Smooth muscle cell of trachea (primary cell): ENCODE results near the gene GSDMA. TPM values are rescaled to one million over a fixed set of nuclear protein-coding genes. Genes with fewer than 3 reads are reported as not detected.

ENCODE experiments used
- total RNA-seq: library from RNA; depleted of rRNA; stranded (reverse); fragments of >200 nt; gene quantifications from 2 replicates; pipeline ENCODE4 v1.2.1, GENCODE V29; 2014

The GSDMA gene, protein sequence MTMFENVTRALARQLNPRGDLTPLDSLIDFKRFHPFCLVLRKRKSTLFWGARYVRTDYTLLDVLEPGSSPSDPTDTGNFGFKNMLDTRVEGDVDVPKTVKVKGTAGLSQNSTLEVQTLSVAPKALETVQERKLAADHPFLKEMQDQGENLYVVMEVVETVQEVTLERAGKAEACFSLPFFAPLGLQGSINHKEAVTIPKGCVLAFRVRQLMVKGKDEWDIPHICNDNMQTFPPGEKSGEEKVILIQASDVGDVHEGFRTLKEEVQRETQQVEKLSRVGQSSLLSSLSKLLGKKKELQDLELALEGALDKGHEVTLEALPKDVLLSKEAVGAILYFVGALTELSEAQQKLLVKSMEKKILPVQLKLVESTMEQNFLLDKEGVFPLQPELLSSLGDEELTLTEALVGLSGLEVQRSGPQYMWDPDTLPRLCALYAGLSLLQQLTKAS
- not detected in 2 replicates for total RNA-seq

DNA sequence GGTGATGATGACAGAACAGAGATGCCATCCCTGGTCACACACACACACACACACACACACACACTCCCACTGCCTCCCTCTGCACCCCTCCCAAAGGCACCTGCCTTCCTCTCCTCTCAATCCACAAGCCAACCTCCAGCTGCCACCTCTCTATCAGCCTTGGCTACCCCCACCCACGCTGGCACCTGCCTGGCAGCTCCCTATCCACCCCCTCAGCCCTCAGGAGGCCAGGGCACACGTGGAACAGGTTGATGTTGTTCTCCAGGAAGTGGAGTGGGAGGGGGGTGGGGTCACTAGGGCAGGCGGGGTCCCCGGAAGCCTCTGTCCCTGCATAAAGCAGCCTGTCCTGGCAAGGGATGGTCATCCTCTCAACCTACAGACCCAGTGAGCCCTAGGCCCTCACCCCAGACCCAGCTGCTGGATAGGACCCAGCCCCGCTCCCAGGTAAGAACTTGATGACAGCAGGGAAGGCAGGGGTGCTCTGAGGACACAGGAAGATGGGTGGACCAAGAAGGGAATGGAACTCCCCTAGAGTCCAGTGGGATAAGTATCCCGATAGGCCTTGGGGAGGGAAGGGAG is at the start of gene GSDMA:
Gene GSDMA, plus strand, starts transcription at position 363 of the 579 bp plus-strand sequence. CDS start 2,684 bp downstream, outside the sequence.

DNA sequence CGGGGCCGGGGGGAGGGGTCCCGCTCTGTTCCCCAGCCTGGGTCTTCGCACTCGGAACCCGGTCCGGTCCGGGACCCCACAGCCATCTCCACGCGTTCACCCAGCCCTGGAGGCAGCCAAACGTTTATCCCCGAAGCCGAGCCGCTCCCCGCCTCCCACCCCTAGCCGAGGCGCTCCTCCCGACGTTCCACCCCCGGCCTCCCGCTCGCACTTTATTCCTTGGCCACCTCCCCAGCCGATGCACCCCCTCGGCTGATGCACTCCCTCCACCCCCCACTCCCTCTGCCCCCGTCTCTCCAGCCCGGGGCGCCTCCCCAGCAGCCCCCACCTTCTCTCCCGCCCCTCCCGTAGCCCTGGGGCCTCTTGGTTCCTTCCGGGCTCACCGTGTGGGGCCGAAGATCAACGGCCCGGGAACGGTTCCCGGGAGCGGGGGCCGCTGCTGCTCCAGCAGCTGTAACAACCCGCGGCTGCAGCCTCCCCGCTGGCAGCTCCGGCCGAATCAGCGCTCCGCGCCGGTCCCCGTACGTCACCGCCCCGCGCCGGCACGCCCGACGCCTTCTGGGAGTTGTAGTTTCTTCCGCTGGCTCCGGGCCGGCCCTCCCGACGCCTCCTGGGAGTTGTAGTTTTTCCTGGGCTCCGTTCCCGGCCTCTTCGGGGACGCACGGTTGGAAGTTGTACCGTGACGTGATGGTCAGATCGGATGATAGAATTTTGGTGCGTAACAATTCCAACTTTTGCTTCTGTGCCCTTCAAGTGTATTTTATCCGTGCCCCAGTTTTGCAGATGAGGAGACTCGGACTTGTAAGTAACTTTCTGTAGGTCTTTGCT is 35.5 kb upstream of the GSDMA start, which contains the start of the genes LRRC3C and ORMDL3:
Gene LRRC3C, plus strand, starts transcription at position 632 of the 828 bp plus-strand sequence. CDS start 13,792 bp downstream, outside the sequence.
Gene ORMDL3, minus strand, starts transcription at position 501 of the 828 bp plus-strand sequence. CDS start 3,398 bp downstream, outside the sequence.

DNA sequence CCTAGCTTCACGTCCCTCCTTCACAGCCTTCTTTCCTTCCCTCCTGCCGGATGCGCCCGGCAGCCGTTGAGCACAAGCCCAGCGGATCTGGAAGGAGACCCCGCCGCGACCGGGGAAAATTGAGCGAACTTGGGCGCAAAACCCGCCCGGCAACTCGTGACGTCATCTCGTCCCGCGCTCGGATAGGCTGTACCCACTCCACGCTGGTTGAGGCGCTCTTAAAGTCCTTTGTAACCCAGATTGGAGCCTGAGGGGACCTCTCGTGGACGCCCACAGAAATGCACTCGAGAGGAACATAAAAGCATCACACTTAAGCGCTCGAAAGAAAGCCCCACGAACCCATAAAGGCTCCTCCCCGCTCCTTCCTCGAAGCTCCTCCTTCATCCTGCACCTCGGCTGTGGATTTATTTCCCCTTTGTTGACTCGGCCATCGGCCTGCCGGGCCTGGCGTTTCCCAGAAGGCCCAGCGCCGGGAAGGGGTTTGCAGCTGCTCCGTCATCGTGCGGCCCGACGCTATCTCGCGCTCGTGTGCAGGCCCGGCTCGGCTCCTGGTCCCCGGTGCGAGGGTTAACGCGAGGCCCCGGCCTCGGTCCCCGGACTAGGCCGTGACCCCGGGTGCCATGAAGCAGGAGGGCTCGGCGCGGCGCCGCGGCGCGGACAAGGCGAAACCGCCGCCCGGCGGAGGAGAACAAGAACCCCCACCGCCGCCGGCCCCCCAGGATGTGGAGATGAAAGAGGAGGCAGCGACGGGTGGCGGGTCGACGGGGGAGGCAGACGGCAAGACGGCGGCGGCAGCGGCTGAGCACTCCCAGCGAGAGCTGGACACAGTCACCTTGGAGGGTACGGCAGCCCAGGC is 17.8 kb downstream of the GSDMA start, which contains the start of gene PSMD3:
Gene PSMD3, plus strand, starts transcription at position 457 of the 856 bp plus-strand sequence. Its CDS starts 164 bp downstream, at position 621.

DNA sequence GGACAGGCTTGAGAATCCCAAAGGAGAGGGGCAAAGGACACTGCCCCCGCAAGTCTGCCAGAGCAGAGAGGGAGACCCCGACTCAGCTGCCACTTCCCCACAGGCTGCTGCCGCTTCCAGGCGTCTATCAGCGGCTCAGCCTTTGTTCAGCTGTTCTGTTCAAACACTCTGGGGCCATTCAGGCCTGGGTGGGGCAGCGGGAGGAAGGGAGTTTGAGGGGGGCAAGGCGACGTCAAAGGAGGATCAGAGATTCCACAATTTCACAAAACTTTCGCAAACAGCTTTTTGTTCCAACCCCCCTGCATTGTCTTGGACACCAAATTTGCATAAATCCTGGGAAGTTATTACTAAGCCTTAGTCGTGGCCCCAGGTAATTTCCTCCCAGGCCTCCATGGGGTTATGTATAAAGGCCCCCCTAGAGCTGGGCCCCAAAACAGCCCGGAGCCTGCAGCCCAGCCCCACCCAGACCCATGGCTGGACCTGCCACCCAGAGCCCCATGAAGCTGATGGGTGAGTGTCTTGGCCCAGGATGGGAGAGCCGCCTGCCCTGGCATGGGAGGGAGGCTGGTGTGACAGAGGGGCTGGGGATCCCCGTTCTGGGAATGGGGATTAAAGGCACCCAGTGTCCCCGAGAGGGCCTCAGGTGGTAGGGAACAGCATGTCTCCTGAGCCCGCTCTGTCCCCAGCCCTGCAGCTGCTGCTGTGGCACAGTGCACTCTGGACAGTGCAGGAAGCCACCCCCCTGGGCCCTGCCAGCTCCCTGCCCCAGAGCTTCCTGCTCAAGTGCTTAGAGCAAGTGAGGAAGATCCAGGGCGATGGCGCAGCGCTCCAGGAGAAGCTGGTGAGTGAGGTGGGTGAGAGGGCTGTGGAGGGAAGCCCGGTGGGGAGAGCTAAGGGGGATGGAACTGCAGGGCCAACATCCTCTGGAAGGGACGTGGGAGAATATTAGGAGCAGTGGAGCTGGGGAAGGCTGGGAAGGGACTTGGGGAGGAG is 52.5 kb downstream of the GSDMA start, which contains the start of gene CSF3:
Gene CSF3, plus strand, starts transcription at position 436 of the 993 bp plus-strand sequence. Its CDS starts 35 bp downstream, at position 471.

Other genes with a start within 250 kb of the GSDMA start
- gene MIEN1, start 232.5 kb upstream of the GSDMA start, total RNA-seq, result 21.4 and 21.8 TPM in 2 replicates
- gene GRB7, start 225.1 kb upstream of the GSDMA start, total RNA-seq, result 0.17 and 0.44 TPM in 2 replicates
- gene IKZF3, start 98.7 kb upstream of the GSDMA start, total RNA-seq, result 0.33 TPM in 1 of 2 replicates, not detected in the other
- gene ZPBP2, start 94.8 kb upstream of the GSDMA start, total RNA-seq, result not detected in 2 replicates
- gene GSDMB, start 44.4 kb upstream of the GSDMA start, total RNA-seq, result 7.3 and 8.3 TPM in 2 replicates
- gene ORMDL3, start 35.4 kb upstream of the GSDMA start, total RNA-seq, result 50.5 and 81.0 TPM in 2 replicates
- gene LRRC3C, start 35.3 kb upstream of the GSDMA start, total RNA-seq, result not detected in 2 replicates
- 94.0 and 107 TPM in 2 replicates for gene PSMD3, start 17.8 kb downstream of the GSDMA start, total RNA-seq
- gene CSF3, start 52.4 kb downstream of the GSDMA start, total RNA-seq, result 0.33 TPM in 1 of 2 replicates, not detected in the other
- 48.1 and 58.2 TPM in 2 replicates for gene MED24, start 91.4 kb downstream of the GSDMA start, total RNA-seq
- 35.8 and 67.6 TPM in 2 replicates for gene THRA, start 100.0 kb downstream of the GSDMA start, total RNA-seq
- 1.7 and 6.6 TPM in 2 replicates for gene NR1D1, start 137.6 kb downstream of the GSDMA start, total RNA-seq
- gene MSL1, start 159.0 kb downstream of the GSDMA start, total RNA-seq, result 48.6 and 54.7 TPM in 2 replicates
- 32.9 and 33.7 TPM in 2 replicates for gene CASC3, start 177.5 kb downstream of the GSDMA start, total RNA-seq
- gene RAPGEFL1, start 214.5 kb downstream of the GSDMA start, total RNA-seq, result 1.2 and 2.5 TPM in 2 replicates